Fibroblast of skin of back (primary cell): ENCODE data around the gene AANAT.

Experiments
- DNase-seq: peaks from one replicate; pipeline ENCODE4 v3.0.0-alpha.2; 2013

The AANAT gene

DNA sequence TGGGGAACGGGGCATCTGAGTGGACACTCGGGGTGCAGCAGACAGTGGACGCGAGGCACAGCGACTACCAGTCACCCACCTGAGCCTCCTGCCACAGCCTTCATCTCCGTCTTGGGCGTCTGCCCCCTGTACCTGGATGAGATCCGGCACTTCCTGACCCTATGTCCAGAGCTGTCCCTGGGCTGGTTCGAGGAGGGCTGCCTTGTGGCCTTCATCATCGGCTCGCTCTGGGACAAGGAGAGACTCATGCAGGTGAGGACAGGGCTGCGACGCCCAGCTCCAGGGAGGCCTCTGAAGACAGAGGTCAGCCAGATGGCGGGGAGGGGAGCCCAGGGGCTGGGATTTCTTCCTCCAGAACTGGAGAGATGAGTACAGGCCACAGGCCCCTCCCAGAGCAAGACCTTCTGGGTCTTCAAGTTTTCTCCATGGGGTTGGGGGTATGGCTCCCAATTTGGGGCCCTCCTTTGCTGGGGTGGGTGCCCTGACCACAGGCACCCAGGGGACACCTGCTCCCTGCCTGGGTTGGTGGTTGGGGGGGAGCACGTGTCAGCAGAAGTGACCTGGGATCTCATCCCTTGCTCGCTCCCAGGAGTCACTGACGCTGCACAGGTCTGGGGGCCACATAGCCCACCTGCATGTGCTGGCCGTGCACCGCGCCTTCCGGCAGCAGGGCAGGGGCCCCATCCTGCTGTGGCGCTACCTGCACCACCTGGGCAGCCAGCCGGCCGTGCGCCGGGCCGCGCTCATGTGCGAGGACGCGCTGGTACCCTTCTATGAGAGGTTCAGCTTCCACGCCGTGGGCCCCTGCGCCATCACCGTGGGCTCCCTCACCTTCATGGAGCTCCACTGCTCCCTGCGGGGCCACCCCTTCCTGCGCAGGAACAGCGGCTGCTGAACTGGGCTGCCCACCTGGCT lies 1.9 kb downstream of the AANAT start:
- DNase-seq: no peak

DNA sequence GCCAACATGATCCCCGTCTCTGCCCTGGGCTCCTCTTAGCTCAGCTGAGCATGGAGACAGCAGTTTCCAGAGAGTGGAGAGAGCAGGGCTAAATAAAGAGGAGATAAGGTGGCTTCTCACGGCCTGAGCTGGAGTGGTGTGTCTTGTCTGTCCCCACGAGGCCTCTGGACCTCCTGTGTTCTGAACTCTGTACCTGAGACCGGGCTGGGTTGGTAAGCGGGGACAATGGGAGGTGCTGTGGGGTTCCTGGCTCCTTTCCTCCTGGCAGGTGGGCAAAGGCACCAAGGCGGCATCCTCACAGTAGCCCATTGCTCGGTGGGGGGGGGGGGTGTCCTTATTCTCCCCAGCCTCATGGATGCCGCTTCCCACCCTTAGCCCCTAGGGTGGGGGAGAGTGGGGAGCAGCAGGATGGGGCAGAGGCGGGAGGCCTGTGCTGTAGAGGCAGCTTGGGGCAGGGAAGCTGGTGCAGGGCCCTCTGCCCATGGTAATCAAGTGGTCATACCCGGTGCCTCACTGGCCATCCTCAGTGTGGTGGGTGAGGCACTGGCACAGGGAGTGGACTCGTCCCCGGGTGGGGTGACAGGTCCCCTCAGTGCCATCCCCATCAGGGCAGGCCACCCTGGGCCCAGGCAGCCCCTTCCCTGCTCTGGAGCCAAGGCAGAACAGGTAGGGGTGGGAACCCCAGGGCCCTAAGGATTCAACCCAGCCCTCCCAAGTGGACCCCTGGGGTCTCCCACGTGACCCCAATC lies 2.8 kb downstream of the AANAT start:
- DNase-seq: no peak

DNA sequence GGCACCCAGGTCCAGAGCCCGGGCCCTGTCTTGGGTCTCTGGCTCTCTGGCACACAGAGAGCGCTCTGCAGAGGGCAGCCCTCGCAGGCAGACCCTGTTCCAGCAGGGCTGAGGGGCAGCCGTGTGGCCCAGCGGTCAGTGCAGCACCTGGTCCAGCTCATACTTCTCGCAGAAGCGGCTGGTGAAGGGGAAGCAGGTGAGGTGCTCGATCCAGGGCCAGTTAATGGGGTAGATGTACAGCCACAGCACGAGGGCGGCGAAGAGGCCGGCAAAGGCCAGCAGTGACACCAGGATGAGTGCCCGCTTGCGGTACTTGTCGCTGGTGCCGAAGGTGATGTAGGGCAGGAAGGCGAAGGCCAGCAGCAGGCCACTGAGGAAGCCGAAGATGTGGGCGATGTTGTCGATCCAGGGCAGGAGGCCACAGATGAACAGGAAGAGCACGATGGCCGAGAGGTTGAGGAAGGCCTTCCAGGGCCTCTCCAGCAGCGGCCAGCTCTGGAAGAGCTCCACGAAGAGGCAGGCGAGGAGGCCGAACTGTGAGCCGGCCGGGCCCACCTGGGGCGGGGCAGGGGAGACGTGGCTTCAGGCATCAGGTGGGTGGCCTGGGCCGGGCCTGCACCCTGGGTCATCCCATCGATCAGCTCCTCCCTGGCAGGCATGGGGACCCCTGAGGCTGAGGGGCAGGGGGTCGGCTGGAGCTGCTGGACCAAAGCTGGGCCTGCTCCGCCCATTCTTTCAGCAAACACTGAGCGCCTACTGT lies 4.3 kb downstream of the AANAT start:
- DNase-seq: no peak

DNA sequence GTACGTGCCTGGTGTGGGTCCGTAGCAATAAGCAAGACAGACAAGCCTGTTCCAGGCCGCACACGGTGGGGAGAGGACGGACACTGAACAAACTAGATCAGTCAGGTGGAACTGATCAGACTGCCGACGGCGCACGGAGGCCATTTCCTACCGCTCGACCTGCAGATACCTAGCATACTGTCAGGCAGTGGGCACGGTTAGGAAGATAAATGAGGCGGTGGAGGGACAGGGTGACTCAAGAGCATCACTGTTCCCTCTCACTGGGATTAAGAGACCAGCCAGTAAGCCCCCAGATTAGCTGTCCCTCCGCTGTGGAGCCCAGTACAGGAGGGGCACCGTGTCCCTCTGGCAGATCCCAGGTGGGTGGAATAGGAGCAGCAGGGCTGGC lies 4.8 kb downstream of the AANAT start:
- DNase-seq: no peak

DNA sequence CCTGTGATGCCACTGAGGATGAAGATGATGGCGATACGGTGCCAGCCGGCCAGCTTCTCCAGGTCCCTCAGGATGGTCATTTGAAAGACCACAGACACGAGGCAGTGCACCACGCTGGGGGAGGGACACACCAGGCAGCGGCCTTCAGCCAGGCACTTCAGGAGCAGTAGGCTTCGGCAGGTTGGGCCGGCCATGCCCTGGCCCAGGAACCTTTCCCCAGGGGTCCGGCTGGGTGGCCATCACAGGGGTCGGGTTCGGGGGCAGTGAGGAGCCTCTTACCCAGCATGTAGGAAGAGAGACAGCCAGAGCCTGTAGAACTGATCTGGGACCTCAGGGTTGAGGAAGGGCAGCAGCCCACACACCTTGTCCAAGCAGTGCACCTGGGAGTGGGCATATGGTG lies 5.3 kb downstream of the AANAT start:
- no peak for DNase-seq

DNA sequence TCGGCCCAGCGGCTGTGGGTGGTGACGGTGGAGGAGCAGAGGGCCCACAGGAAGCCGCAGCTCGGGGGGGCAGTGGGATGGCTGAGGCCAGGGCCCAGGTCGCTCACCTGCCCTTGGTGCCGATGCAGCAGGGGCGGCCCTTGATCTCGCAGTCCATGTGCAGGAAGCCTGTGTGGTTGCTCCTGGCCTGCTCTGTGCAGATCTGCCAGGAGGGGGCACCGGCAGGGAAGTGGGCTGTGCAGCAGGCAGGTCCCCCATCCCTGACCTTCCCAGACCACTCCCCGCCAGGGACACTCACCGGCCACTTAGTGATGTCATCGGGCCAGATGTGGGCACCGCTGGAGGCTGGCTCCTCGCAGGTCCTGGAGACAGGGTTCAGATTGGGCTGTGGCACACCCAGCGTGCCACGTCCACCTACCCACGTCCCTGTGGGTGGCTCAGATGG lies 6.2 kb downstream of the AANAT start:
- DNase-seq: no peak

DNA sequence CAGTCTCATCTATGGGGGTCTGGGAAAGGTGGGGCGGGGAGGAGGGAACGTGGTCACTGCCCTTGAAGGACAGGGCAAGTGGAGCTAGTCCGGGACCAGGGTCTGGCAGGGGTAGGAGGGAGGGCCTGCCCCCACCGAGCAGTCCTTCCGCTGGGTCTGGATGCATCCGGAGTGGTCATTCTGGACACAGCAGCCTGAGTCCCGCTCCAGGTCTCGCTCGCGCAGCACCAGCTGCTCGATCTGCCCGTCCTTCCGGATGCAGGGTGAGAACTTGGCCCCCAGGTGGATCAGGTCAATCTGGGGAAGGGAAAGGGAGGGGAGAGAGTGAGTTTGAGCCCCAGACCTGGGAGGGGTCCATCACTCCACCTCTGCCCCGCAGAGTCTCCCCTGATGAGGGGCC lies 6.8 kb downstream of the AANAT start:
- DNase-seq: no peak

DNA sequence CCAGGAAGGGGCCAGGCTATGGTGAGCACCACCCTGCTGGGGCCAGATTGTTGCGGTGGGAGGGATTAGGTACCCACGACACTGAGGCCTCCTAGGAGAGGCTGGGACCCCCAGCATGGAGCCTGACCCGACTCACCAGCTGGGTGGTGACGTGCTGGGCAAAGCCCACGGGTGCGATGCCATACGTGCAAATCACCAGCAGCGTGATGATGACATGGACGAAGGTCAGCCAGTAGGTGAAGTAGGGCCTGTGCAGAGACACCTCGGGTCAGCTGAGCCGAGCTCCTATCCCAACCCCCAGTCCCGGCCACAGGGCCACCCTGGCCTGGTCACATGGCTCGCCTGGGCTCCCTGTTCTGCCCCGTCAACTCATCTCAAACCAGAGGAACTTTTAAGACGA lies 7.5 kb downstream of the AANAT start:
- DNase-seq: no peak

DNA sequence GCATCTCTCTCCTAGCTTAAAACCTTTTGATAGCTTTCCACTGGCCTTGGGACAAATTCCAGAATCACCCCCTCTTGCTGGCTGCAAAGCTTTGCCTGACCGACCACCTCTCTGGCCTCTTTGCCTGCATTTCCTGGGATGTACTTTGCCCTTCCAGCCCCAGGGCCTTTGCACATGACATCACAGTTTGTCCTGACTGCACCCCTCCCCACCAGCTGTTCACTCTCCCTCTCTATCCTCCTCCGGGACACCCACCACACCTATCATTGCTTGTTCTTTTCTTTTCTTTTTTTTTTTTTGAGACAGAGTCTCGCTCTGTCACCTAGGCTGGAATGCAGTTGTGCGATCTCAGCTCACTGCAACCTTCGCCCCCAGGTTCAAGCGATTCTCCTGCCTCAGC lies 7.9 kb downstream of the AANAT start:
- DNase-seq: no peak

DNA sequence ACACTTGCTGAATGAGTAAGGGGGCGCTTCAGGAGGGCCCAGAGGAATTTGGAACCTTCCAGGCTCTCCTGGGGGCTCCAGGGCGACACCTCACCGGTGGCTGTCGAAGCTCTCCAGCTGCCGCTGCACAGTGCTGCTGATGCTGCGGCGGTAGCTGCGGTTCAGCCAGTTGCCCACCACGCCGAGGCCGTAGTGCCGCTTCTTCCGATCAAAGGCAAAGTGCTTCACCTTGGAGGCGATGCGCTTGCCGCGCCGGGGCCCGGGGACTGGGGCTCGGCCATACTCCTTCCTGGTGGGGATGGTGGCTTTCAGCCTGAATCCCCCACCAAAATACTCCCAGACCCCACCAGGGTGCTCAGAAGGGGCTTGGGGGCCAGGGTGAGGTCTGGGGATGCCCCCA lies 9.3 kb downstream of the AANAT start:
- DNase-seq: no peak

DNA sequence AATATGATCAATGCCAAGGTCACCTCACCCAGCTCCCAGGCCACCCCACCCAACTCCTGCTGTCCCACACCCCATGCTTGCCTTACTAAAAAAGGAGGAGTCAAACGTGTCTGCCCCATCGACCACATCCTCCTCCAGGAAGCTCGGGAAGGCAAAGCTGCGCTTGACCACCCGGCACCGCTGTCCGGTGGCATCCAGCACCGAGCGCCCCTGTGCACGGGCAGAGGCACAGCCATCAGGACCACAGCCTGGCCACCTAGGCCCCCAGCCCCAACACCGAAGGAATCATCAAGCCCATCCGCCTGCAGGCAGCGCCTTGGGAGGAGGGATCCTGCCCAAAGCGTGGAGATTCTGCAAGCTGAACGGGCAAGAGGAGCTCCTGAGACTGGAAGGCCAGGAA lies 10.2 kb downstream of the AANAT start:
- no peak for DNase-seq

DNA sequence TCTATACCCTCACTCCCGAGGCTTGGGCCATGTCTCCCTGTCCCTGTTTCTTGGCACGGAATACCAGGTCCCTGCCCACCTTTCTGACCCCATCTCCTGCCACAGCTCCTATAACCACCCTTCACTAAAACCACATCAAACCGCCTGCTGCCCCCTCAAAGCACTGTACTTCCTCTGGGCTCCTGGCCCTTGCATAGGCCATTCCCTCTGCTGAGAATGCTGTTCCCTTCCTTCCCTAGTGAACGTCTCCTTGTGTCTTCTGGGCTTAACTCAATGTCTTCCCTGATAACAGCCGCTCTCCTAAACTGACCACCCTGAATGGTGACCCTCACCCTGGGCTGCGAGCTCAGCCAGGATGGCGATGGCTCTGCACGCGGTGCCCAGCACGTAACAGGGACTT lies 10.7 kb downstream of the AANAT start:
- DNase-seq: no peak

DNA sequence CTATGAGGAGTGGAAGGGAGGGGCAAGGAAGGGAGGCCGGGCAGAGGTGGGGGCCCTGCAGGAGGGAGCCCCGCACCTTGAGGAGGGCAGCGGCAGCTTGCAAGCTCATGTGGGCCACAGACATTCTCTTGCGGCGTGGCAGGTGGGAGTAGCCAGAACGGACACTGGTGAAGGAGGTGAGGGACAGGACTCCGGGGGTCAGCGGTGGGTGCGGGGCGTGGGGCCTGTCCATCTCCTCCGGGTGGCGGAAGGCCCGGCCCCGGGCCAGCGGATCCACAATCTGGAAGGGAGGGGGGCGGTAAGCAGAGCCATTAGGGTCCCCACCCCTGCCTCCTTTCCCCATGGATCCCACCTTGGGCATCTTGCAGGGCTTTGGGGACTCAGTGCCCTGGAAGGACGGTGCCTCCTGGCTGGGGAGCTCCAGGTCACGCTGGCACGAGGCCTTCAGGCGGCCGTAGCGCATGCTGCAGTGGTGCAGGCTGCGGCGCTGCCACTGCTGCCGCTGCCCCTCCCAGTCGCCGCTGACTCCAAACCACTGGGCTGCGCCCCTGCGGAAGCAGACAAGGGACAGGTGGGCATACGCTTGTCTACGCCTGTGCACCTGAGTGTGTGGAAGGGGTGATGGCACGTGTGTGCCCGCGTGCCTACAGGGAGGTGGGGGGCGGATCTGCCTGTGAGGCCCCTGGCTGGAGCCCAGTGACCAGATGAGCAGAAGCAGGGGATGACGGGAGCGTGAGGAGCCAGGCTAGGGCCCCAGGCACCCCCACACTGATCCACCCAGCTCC lies 11.5 kb downstream of the AANAT start:
- DNase-seq: no peak

DNA sequence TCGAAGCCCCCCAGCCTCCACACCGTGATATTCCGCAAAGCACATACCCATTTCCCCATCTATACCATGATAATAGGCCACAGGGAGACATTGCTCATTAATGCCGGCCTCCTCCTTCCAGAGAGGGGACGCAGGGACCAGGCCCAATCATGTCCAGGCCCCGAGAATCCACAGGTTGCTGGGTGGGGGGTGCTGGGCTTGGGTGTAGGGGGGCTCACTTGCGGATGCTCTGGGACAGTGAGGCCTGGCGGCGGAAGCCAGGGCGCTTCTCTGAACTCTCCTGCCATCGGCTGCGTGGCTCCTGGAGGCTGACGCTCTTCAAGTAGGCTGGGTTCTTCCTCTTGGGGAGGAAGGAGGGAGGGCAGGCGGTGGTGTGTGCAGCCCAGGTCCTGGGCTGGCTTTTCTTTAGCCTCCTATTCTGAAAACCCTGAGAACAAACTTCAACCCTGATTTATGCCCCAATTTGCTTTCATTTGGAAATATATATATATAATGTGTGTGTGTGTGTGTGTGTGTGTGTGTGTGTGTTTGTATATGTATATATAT lies 12.2 kb downstream of the AANAT start:
- no peak for DNase-seq

DNA sequence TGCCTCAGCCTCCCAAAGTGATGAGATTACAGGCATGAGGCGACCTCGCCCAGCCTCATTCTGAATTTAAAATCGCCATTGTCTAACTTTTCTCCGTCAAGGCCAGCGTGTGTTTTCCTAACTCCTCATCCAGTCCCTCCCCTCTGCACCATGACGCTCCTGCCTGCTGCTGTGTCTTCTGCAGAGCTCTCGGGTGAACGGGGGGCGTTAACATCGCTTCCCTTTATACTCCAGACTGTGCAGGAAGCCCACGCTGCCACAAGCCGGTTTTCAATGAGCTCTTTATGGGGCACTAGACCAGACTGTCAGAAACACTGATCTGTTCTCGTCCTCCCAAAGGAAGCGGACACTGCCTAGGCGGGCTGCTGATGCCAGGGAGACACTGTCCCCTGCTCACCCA lies 13.2 kb downstream of the AANAT start:
- no peak for DNase-seq

DNA sequence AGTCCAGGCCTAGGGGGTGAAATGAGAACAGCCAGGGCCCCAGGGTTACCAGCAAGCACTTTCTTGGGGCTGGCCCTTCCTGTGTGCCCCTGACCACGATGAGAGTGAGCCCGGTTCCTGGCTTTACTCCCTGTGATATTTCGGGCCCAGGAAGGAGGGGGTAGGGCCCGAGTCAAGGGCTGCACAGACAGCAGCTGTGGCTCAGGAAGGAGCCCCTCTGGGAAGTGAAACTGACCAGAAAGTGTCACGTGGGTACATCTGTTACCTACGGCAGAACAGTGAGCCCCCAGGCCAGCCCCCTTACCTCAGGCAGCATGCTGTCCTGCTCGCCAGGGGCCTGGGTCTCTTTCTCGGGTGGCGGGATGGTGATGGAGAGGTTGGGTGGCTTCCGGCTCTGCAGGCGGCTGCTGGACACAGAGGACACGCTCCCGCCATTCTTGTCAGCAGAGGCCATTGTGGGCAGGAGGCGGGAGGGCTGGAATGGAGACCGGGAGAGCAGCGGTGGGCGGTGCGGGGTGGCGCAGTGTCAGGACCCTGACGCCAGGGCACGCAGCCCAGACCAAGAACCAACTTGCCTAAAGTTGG lies 13.8 kb downstream of the AANAT start:
- no peak for DNase-seq

DNA sequence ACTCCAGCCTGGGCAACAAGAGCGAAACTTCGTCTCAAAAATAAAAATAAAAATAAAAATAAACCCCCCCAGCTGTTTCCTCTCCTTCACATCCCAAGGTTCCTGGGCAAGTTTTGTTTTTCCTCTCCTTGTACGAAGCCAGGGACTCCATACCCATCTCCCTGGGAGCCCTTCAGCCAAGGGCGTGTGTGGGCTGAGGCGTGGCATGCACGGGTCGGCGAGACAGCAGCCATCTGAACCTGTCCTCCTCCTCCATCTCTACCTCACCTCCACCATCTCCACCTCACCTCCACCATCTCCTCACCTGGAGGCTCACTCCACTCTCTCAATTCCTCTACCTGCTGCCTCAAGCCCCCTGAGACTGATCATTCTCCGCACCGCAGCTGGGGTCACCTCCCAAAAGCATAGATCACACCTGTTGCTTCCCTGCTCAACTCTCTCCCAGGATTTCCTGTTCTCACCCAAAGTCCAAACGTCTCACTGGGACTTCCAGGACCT lies 16.9 kb downstream of the AANAT start:
- DNase-seq: no peak

DNA sequence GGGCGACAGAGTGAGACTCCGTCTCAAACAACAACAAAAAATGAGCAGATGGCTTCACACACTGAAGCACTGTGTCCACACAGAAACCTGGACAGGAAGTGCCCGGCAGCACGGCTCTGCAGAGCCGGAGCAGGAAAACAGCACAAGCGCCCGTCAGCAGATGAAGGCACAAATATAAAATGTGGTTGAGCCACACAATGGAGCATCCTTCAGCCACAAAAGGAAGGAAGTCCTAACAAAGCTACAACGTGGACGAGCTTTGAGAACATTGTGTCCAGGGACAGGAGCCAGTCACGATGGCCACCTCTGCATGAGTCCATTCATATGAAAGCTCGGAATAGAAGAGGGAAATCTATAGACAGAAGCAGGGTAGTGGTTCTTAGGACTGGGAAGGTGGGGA lies 18.2 kb downstream of the AANAT start:
- no peak for DNase-seq

DNA sequence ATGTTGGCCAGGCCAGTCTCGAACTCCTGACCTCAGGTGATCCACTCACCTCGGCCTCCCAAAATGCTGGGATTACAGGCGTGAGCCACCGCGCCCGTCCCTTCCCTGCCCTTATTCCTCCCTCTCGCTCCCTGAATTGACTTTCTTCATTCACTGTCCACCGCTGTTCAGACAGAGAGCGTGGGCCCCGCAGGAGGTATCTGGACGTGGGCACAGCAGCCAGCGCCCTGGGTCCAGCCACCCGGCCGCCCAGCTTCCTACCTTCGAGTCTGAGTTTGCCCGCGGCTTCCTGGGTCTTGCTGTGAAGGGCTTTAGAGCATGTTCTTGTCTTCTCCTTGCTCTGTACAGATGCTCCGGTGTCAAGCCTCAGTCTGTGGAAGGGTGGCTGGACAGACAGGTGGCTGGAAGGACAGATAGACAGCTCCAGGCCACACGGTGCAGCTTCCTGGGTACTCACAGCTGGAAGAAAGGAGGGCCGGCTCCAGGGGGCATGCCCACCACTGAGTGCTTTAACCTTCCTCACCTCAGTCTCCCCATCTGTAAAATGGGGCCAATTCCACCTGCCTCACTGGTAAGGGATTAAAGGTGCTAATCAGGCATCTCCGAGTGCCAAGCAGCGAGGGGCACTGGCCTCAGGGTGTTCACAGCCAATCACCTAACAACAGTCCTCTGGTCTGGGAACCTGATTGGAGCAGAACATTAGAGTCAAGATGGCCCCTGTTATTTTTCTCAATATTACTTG lies 20.2 kb downstream of the AANAT start:
- DNase-seq: no peak

DNA sequence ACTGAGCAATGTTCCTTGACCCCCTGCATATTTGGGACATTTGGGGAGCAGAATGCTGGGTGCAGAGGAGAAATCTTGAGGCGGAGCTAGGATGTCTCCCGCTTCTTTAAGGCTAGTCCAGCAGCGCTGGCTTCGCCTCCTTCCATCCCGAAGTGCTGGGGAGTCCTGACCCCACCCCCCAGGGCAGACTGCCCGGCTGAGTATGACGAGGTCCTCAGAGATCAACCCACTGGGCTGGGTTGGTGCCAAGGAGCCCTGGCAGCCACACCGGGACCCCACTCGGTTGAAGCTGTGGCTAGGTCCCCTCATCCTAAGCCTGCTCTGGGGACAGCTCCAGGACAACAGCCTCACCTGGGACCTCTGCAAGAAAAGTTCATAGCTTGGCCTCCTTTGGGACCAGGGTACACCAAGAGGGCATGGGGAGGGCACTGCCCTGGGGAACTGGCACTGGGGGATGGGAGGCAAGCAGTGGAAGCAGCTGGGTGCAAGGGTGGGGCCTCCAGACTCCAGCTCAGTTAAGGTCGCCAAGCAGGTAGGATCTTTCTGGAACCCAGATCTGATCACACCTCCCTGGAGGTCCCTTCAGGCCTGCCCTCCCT lies 22.8 kb downstream of the AANAT start:
- DNase-seq: no peak
